ENCODE results near the gene TADA3.
"Not testable (repeated sequence)": the region's sequence is repeated elsewhere in the genome, so short reads cannot be mapped to it uniquely, and the experiment has no call there.

TADA3 gene

DNA sequence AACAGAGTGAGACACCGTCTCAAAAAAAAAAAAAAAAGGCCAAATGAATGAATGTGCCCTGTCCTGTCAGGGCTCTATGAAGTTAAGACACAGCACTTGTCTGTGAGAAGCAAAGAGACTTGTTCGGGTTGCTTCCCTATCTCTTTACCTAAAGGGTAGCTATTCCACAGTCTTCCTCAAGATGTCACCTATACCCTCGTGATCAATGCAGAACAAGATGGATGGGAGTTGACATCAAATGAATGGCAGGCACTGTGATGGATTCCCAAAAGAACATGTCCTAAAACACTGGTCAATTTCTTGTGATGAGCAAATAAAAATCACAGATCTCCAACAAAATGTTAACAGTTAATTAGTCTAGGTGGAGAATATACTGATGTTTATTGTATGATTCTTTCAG lies 9.5 kb downstream of the TADA3 start:
- DNase-seq = no peak

- DNase-seq = no peak
Observed at GRCh38 chr3:9781978-9782603, 10.2 kb downstream of the TADA3 start.

- DNase-seq = no peak
Observed at GRCh38 chr3:9781551-9781950, 10.7 kb downstream of the TADA3 start.

GRCh38 chr3:9780910-9781309 lies 11.4 kb downstream of the TADA3 start:
- no peak for DNase-seq

GRCh38 chr3:9780458-9780812 lies 11.8 kb downstream of the TADA3 start:
- no peak for DNase-seq

DNA sequence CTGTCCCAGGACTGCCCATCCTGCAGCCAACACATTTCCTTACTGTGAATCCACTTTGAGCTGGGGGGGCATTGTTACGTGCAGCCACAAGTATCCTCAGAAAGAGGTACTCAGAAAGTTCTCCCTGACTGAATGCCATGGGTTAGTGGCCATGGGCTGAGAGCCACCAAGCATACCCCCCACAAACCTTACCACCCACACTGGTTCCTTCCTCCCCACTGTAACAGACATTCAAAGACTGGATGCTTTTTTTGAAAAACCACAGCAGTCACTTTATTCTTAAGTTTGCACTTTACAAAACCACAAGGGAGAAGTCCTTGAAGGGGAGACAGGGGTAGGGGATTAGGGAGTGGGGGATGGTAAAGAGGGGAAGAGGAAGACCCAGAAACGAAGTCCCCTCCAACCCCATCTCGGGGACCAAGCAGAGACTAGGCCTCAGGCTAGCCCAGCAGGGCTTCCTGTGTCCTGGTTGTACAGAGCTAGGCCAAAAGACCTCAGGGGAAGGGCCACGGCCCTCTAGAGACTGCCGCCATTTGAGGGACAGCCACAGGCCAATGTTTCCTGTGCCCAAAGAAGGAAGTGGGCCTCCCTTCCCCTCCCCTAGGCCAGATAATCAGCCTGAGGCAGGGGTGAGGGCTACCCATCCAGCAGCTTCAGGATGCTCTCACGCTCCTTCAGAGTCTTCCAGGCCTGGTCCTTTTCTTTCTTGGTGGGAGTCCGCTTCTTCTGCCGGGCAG lies 12.4 kb downstream of the TADA3 start:
- DNase-seq = no peak

DNA sequence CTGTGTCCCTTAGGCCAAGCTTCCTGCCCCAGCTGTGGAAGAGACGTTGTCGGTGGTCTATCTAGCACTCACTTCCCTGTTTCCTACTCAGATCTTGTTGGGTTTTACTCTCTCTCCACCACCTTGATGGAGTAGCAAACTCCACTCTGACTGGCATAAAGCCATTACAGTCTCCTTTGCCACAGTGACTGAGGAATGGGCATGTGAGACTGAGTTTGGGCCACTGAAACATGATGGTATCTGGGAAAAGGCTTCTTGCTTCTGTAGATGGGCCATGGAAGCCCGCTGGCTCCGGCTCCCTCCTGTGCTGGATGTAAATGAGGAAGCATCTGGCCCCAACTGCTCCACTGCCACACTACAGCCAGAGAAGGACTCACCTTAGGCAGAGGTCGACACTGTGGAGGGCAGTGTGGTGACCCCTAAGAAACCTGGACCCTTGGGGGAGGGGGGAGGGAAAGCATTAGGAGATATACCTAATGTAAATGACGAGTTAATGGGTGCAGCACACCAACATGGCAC lies 13.1 kb downstream of the TADA3 start:
- no peak for DNase-seq

DNA sequence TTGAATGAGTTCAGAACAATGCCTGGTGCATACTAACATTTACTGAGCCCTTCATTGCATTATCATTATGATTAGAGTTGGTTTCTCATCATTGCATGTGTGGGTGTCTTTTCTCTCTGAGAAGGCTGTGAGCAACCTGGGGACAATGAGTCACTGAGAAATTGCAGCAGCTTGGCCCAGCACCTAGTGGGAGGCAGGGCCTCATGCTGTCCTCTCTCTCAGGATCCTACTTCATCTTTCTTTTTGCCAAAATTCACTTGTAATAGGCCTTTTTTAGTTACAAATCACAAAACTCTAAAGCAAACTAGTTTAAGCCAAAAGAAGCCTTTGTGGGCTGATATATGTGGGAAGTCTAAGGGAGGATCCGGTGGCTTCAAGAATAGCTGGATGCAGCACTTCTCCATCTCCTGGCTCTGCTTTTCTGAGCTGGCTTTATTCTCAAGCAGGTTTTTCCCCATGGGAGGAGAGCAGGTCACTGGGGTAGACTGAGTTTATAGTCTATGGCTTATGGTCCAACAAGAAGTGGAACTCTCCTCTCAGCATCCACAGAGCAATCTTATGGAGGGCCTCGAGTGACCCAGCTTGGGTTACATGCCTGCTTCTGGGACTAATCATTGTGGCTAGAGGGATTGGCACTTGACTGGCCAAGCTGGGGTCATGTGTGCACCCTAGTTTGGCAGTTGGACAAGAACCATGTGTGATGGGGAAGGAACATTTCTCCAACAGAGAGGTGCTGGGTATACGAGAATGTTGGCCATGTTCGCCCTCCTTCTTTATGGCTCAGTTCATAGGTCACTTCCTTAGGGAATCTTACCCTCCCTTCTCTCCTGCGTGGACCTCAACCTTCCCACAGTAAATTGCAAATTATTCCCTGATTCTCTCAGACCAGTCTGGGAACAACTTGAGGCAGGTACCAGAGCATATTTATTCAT lies 13.9 kb downstream of the TADA3 start:
- no peak for DNase-seq

DNA sequence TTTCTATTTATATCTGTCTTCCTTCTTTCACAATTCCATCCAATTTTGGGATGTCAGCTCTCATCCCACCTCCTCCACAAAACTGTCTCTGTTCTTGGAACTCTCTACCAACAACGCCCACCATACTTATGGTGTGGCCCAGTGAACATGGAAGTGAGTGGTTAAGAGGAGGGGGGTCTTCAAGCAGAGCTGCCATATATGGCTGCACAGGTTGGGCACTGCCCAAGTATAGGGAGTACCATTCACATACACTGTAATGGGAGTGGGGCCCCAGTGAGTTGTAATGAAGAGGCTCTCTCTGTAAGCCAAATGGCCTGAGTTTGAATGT lies 14.6 kb downstream of the TADA3 start:
- no peak for DNase-seq

GRCh38 chr3:9776896-9777693 lies 15.2 kb downstream of the TADA3 start:
- no peak for DNase-seq

- not testable (repeated sequence) for DNase-seq
Observed at GRCh38 chr3:9771007-9771406, 21.3 kb downstream of the TADA3 start.

DNA sequence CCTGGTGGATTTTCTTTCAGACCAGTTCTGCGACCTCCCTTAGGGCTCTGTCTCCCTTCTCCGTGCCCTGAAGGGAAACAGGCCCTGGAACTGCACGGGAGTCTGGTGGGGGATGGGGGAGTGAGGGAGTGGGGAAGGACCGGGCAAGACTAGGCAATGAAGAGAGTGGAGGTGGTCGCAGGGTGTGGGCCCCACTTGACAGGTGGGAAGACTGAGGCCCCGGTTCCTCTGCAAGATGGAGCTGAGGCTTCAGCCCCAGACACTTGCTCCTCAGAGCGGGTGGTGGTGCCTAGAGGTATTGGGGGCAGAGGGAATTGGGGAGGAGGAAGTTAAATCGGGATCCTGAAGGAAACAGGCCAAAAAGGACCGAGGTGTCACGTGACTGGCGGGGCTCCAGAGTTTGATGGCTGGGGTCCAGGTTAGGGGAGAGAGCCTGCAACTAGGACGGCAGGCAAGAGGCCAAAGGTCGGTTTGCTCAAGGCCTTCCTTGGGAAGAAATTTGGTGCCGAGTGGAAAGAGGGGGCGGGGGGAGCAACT lies 21.9 kb downstream of the TADA3 start:
- DNase-seq = no peak

- peak; percentile 47 for DNase-seq
Observed at GRCh38 chr3:9769426-9770275, 22.6 kb downstream of the TADA3 start, which contains the start of gene CAMK1. TSS of gene CAMK1 (minus strand) at chr3:9769947. CDS start at chr3:9767749, 2,198 bp downstream.

DNA sequence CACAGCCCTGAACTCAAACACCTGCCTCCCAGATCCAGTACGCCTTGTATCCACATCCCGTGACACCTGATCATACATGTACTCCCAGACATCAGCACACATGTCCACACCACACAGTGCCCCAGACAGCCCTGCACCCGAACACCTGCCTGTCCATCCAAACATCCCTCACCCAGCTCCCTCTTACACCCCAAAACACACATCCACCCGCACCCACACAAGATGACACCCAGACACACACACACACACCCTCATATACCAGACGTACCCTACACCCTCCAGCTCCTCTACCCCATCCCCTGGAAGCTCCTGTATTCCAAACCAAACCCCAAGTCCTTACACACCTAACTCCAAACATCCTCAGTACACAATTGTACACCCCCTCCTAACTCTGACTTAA lies 23.3 kb downstream of the TADA3 start:
- DNase-seq = no peak

DNA sequence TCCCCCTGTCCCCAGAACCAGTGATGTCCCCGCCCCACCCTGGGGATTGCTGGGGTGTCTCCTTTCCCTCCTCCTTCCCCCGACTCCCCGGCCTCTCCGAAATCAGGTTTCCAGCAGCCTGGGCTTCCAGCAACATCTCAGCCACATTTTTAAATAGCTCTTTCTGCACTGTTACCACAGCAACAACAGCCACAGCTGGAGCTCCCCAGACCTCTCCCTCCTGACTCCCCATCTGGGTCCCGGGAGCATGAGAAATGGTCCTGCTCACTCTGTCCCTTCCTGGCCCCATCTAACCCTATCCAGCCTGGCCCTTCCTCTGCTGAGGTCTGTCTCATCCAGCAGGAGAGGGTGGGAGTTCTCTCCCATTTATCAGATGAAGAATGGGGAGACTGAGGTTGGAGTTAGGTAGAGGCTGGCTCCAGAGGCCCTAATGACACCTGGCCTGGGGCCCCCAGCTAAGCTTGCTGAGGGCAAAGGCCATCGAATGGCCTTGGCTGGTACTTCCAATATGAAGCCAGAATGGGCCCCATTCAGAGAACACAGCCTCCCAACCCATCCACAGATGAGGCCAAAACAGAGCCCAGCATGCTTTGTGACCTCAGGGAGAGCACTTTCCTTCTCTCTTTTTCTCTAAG lies 24.0 kb downstream of the TADA3 start:
- no peak for DNase-seq

- DNase-seq = no peak
Observed at GRCh38 chr3:9767418-9767817, 24.9 kb downstream of the TADA3 start.

- DNase-seq = no peak
Observed at GRCh38 chr3:9765865-9766264, 26.4 kb downstream of the TADA3 start.

GRCh38 chr3:9762871-9763270 lies 29.4 kb downstream of the TADA3 start:
- no peak for DNase-seq

DNA sequence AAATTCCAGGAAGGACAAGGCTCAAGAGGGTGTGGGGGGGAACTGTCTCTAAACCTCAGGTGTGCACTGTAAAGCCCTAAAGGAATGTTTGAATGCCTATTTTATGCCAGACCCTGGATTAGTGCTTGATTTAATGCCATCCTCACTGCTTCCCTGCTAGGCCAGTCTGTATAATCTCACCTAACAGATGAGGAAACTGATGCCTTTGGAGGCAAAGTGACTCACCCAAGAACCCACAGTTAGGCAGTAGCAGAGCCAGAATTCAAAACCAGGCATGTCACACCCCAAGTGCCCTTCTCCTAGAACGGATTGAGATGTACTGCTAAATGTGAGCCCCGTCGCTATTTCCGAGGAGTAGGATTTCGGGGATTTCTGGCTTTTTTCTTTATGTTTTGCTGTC lies 30.4 kb downstream of the TADA3 start:
- no peak for DNase-seq

DNA sequence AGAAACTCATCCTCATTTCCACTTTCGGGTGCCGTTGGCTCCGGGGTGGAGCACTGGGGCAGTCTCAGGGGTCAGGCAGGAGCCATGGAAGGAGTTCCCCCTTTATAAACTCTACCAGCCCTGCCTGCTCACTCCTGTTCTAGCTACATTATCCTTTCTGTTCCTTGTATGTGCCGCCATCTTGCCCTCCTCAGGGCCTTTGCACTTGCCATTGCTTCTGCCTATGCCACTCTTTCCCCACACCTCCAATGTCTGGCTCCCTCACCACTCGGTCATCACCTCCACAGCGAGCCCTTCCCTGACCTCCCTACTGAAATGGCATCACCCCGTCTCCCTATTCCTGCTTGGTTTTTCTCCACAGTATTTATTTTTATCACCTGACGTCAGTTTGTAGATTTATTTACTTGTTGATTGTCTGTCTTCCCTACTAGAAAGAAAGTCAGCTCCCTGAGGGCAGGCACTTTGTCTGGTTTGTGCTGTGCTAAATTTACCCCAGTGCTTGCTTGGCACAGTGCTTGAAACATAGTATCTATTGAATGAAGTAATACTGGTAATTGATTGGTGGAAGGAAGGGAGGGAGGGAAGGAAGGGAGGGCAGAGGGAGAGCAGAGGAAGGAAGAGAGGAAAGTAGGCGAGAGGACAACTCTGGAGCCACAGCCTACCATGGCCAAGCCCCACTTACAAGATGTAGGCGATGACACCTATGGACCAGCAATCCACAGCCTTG lies 31.3 kb downstream of the TADA3 start:
- no peak for DNase-seq

Measured in NCI-H2227 treated with DMSO at 0.1 percent for 48 hours (cell line).